WTC11 (cell line): ENCODE measurements around the gene TSPAN17. TPM values are rescaled to one million over a fixed set of nuclear protein-coding genes. Genes with fewer than 3 reads are reported as not detected.

Experiments used
- AR ChIP-seq: fragments of 250-450 bp; sonication (Bioruptor Pico); IDR thresholded peaks from 2 replicates; pipeline ENCODE4 v1.9.0; 2021; ENCODE audit warnings: mild to moderate bottlenecking
- ATF1 ChIP-seq: sonication (generic); formaldehyde crosslinking; IDR thresholded peaks from 2 replicates; pipeline ENCODE4 v1.8.1; 2023; ENCODE audit warnings: mild to moderate bottlenecking, moderate library complexity, missing genetic modification reagents
- ATF2 ChIP-seq: sonication (generic); formaldehyde crosslinking; IDR thresholded peaks from 2 replicates; pipeline ENCODE4 v1.8.1; 2022; ENCODE audit warnings: low read depth, missing genetic modification reagents, borderline replicate concordance
- CBFB ChIP-seq: sonication (generic); formaldehyde crosslinking; IDR thresholded peaks from 2 replicates; pipeline ENCODE4 v1.8.1; 2022; ENCODE audit warnings: mild to moderate bottlenecking, low read depth, missing genetic modification reagents
- E2F1 ChIP-seq: sonication (generic); formaldehyde crosslinking; IDR thresholded peaks from 2 replicates; pipeline ENCODE4 v1.8.0; 2022; ENCODE audit warnings: mild to moderate bottlenecking, missing genetic modification reagents
- E2F4 ChIP-seq: sonication (generic); formaldehyde crosslinking; IDR thresholded peaks from 2 replicates; pipeline ENCODE4 v1.8.1; 2022; ENCODE audit warnings: low read depth, mild to moderate bottlenecking, moderate library complexity, missing genetic modification reagents, borderline replicate concordance
- ELF4 ChIP-seq: sonication (generic); formaldehyde crosslinking; IDR thresholded peaks from 2 replicates; pipeline ENCODE4 v1.8.1; 2022; ENCODE audit warnings: low read depth, mild to moderate bottlenecking, moderate library complexity, missing genetic modification reagents
- ETV6 ChIP-seq: sonication (generic); formaldehyde crosslinking; IDR thresholded peaks from 2 replicates; pipeline ENCODE4 v1.8.1; 2022; ENCODE audit warnings: mild to moderate bottlenecking, missing genetic modification reagents
- FOXP4 ChIP-seq: sonication (generic); formaldehyde crosslinking; IDR thresholded peaks from 2 replicates; pipeline ENCODE4 v1.8.0; 2022; ENCODE audit warnings: mild to moderate bottlenecking, missing genetic modification reagents
- GABPB1 ChIP-seq: sonication (generic); formaldehyde crosslinking; IDR thresholded peaks from 2 replicates; pipeline ENCODE4 v1.8.1; 2023; ENCODE audit warnings: mild to moderate bottlenecking, missing genetic modification reagents
- IRF2 ChIP-seq: sonication (generic); formaldehyde crosslinking; IDR thresholded peaks from 2 replicates; pipeline ENCODE4 v1.8.0; 2022; ENCODE audit warnings: low read depth, missing genetic modification reagents, borderline replicate concordance
- JAZF1 ChIP-seq: fragments of 250-450 bp; sonication (Bioruptor Pico); IDR thresholded peaks from 2 replicates; pipeline ENCODE4 v1.9.0; 2021; ENCODE audit warnings: moderate library complexity, mild to moderate bottlenecking, inconsistent platforms
- KAT7 ChIP-seq: sonication (generic); formaldehyde crosslinking; IDR thresholded peaks from 2 replicates; pipeline ENCODE4 v1.8.1; 2023; ENCODE audit warnings: missing genetic modification reagents, mild to moderate bottlenecking, borderline replicate concordance
- NFE2L1 ChIP-seq: sonication (generic); formaldehyde crosslinking; IDR thresholded peaks from 2 replicates; pipeline ENCODE4 v1.8.1; 2023; ENCODE audit warnings: missing genetic modification reagents
- OVOL2 ChIP-seq: fragments of 250-450 bp; sonication (Bioruptor Pico); IDR thresholded peaks from 2 replicates; pipeline ENCODE4 v1.9.0; 2021; ENCODE audit warnings: mild to moderate bottlenecking, borderline replicate concordance
- PRDM15 ChIP-seq: sonication (generic); formaldehyde crosslinking; IDR thresholded peaks from 2 replicates; pipeline ENCODE4 v1.8.0; 2022; ENCODE audit warnings: missing genetic modification reagents
- RORB ChIP-seq: fragments of 250-450 bp; sonication (Bioruptor Pico); IDR thresholded peaks from 2 replicates; pipeline ENCODE4 v1.9.0; 2021; ENCODE audit warnings: mild to moderate bottlenecking
- SMAD4 ChIP-seq: sonication (generic); formaldehyde crosslinking; IDR thresholded peaks from 2 replicates; pipeline ENCODE4 v1.8.0; 2022; ENCODE audit warnings: mild to moderate bottlenecking, missing genetic modification reagents
- SOX15 ChIP-seq: fragments of 250-450 bp; sonication (Bioruptor Pico); IDR thresholded peaks from 2 replicates; pipeline ENCODE4 v1.9.0; 2021; ENCODE audit warnings: mild to moderate bottlenecking
- SP1 ChIP-seq: sonication (generic); formaldehyde crosslinking; conservative IDR thresholded peaks from 2 replicates; pipeline ENCODE4 v1.8.1; 2022; ENCODE audit warnings: missing genetic modification reagents
- TEAD1 ChIP-seq: sonication (generic); formaldehyde crosslinking; IDR thresholded peaks from 2 replicates; pipeline ENCODE4 v1.8.0; 2022; ENCODE audit warnings: mild to moderate bottlenecking, missing genetic modification reagents
- ZBTB43 ChIP-seq: sonication (generic); formaldehyde crosslinking; IDR thresholded peaks from 2 replicates; pipeline ENCODE4 v1.8.1; 2023; ENCODE audit warnings: mild to moderate bottlenecking, missing genetic modification reagents
- ZMAT4 ChIP-seq: fragments of 250-450 bp; sonication (Bioruptor Pico); IDR thresholded peaks from 2 replicates; pipeline ENCODE4 v1.9.0; 2021; ENCODE audit warnings: mild to moderate bottlenecking
- ZNF121 ChIP-seq: sonication (generic); formaldehyde crosslinking; IDR thresholded peaks from 2 replicates; pipeline ENCODE4 v1.8.0; 2023; ENCODE audit warnings: missing genetic modification reagents
- ZNF219 ChIP-seq: sonication (generic); formaldehyde crosslinking; IDR thresholded peaks from 2 replicates; pipeline ENCODE4 v1.8.0; 2023; ENCODE audit warnings: missing genetic modification reagents, mild to moderate bottlenecking, borderline replicate concordance
- total RNA-seq: library from RNA; stranded (reverse); gene quantifications from 3 replicates; pipeline ENCODE4 v1.2.3, GENCODE V29; 2021

Gene TSPAN17
- total RNA-seq, 1 experiment from 2014 or later = 47.8 TPM

GRCh38 chr5:176629853-176630680 lies 17.2 kb upstream of the TSPAN17 start, which contains the start of the genes EIF4E1B and SNCB (continued):
- no peak for TF ChIP-seq ATF2 (CRISPR knock-in tag)
- no peak for TF ChIP-seq ZNF219 (CRISPR knock-in tag)
- no peak for TF ChIP-seq ZNF121 (CRISPR knock-in tag)
- TF ChIP-seq KAT7 (CRISPR knock-in tag) = peak; percentile 17; the same call in 1 of the 2 replicates
- no peak for TF ChIP-seq CBFB (CRISPR knock-in tag)
- TF ChIP-seq ATF1 (CRISPR knock-in tag) = 0 out of 2 replicates have a peak, but pooled peaks have one; percentile 33
- peak; percentile 80; the same call in 1 of the 2 replicates for TF ChIP-seq SP1 (CRISPR knock-in tag)
- no peak for TF ChIP-seq E2F4
- no peak for TF ChIP-seq SMAD4
- no peak for TF ChIP-seq AR (CRISPR knock-in tag)
- no peak for TF ChIP-seq JAZF1 (CRISPR knock-in tag)
- no peak for TF ChIP-seq SOX15 (CRISPR knock-in tag)
- TF ChIP-seq TEAD1 = no peak
- no peak for TF ChIP-seq ELF4 (CRISPR knock-in tag)
- no peak for TF ChIP-seq OVOL2 (CRISPR knock-in tag)
- peak; percentile 51 for TF ChIP-seq ETV6 (CRISPR knock-in tag)
- no peak for TF ChIP-seq RORB
- TF ChIP-seq FOXP4 (CRISPR knock-in tag) = no peak
- no peak for TF ChIP-seq E2F1 (CRISPR knock-in tag)
- TF ChIP-seq GABPB1 = no peak
- TF ChIP-seq ZBTB43 (CRISPR knock-in tag) = no peak
- TF ChIP-seq IRF2 (CRISPR knock-in tag) = no peak
- TF ChIP-seq ZMAT4 (CRISPR knock-in tag) = no peak
- TF ChIP-seq NFE2L1 (CRISPR knock-in tag) = 0 out of 2 replicates have a peak, but pooled peaks have one; percentile 45
- TF ChIP-seq PRDM15 (CRISPR knock-in tag) = peak; percentile 87
